HG03378 (cell line): ENCODE data around the gene WEE1.
"Not testable (repeated sequence)": the region's sequence is repeated elsewhere in the genome, so short reads cannot be mapped to it uniquely, and the experiment has no call there.

ENCODE experiments used
- ATAC-seq: cut with Tn5 transposase; IDR thresholded peaks from one replicate; pipeline ENCODE4 v1.9.1; 2021; ENCODE audit warnings: mild to moderate bottlenecking, moderate library complexity; ENCODE audit not compliant: unreplicated experiment

Gene WEE1

GRCh38 chr11:9594267-9595046 lies 21.0 kb downstream of the WEE1 start:
- no peak for ATAC-seq

GRCh38 chr11:9596926-9597464 lies 23.5 kb downstream of the WEE1 start:
- ATAC-seq: no peak

GRCh38 chr11:9600166-9600565 lies 26.7 kb downstream of the WEE1 start:
- no peak for ATAC-seq

- ATAC-seq: peak; percentile 52
Observed at GRCh38 chr11:9600644-9601036, 27.2 kb downstream of the WEE1 start.

GRCh38 chr11:9601037-9601875 lies 27.8 kb downstream of the WEE1 start:
- ATAC-seq: peak; percentile 73

GRCh38 chr11:9601876-9602199 lies 28.4 kb downstream of the WEE1 start:
- no peak for ATAC-seq

- not testable (repeated sequence) for ATAC-seq
Observed at GRCh38 chr11:9603214-9603613, 29.7 kb downstream of the WEE1 start.

- no peak for ATAC-seq
Observed at GRCh38 chr11:9604134-9604533, 30.7 kb downstream of the WEE1 start.

GRCh38 chr11:9605742-9606141 lies 32.3 kb downstream of the WEE1 start:
- no peak for ATAC-seq

GRCh38 chr11:9606809-9607510 lies 33.5 kb downstream of the WEE1 start:
- no peak for ATAC-seq

- ATAC-seq: no peak
Observed at GRCh38 chr11:9607511-9607899, 34.0 kb downstream of the WEE1 start.

- no peak for ATAC-seq
Observed at GRCh38 chr11:9609002-9609759, 35.7 kb downstream of the WEE1 start.

GRCh38 chr11:9609841-9610240 lies 36.4 kb downstream of the WEE1 start:
- ATAC-seq: no peak

- ATAC-seq: peak; percentile 43
Observed at GRCh38 chr11:9613118-9613829, 39.8 kb downstream of the WEE1 start.

GRCh38 chr11:9613830-9614762 lies 40.6 kb downstream of the WEE1 start:
- ATAC-seq: peak; percentile 50

- peak; percentile 55 for ATAC-seq
Observed at GRCh38 chr11:9615031-9615451, 41.6 kb downstream of the WEE1 start.

GRCh38 chr11:9616042-9616675 lies 42.7 kb downstream of the WEE1 start:
- no peak for ATAC-seq

GRCh38 chr11:9616858-9617257 lies 43.4 kb downstream of the WEE1 start:
- ATAC-seq: no peak
